Right lobe of liver (tissue), 6 donors: ENCODE data around the gene PLPPR3. TPM values are rescaled to one million over a fixed set of nuclear protein-coding genes. Genes with fewer than 3 reads are reported as not detected.

Experiments used
- ATAC-seq, 4 donors: fragments of 200-7000 bp; cut with Tn5 transposase; one replicate each; pipeline ENCODE4 v1.9.1; 2020; ENCODE audit warnings: mild to moderate bottlenecking in 4 of 4, moderate library complexity in 4 of 4
- DNase-seq, 3 donors: peaks; one replicate each; pipeline ENCODE4 v3.0.0-alpha.2; 2020
- H3K27ac ChIP-seq, 3 donors: fragments of 200-600 bp; one replicate each; pipeline ENCODE4 v1.8.0; 2022
- H3K27me3 ChIP-seq, 2 donors: fragments of 200-600 bp; one replicate each; pipeline ENCODE4 v1.8.0; 2022
- H3K36me3 ChIP-seq, 4 donors: fragments of 200-600 bp; sonication (generic) in 1 of 4; one replicate each; pipeline versions ENCODE4 v1.5.1 to v1.8.0; 2017 to 2022; ENCODE audit warnings: control low read depth in 1 of 4
- H3K4me1 ChIP-seq, 4 donors: fragments of 200-600 bp; sonication (generic) in 1 of 4; one replicate each; pipeline versions ENCODE4 v1.5.1 to v1.8.0; 2017 to 2022; ENCODE audit warnings: control low read depth in 1 of 4
- H3K4me3 ChIP-seq, 3 donors: fragments of 200-600 bp; one replicate each; pipeline ENCODE4 v1.8.0; 2022
- H3K9me3 ChIP-seq, 4 donors: fragments of 200-600 bp; sonication (generic) in 1 of 4; one replicate each; pipeline versions ENCODE4 v1.5.1 to v1.8.0; 2017 to 2022; ENCODE audit warnings: control low read depth in 1 of 4
- POLR2A ChIP-seq: fragments of 450-650 bp; IDR thresholded peaks from one replicate; pipeline ENCODE4 v1.6.1; 2017; ENCODE audit warnings: antibody characterized with exemption, mild to moderate bottlenecking
- WGBS: methylation state at CpG from one replicate; pipeline ENCODE4 v1.1.6; 2018; ENCODE audit warnings: low coverage, low lambda C conversion rate; ENCODE audit not compliant: insufficient coverage; ENCODE audit errors: missing lambda C conversion rate; 5-methylcytosine and 5-hydroxymethylcytosine counted together
- intact Hi-C, 2 donors: fragments of 100-400 bp; cut with DNase I; formaldehyde crosslinking; loops; one replicate each; pipeline versions ENCODE4 v1.11.2 to v1.14.1; 2022
- total RNA-seq, 6 experiments: library from RNA; depleted of rRNA in 2 of 6; stranded (reverse); fragments of >200 nt in 2 of 6; fragmentation: NEBNext Ultra II Directional in 3 of 6; extraction: Animal tissue kit (Norgen Biotek cat#: 25700) in 3 of 6; gene quantifications; one replicate each; pipeline versions ENCODE4 v1.1.0 to v1.2.4, GENCODE V29; 2016 to 2023
- TF ChIP-seq, protein P1 (sequence below), 4 donors: fragments of 200-600 bp in 3 of 4; fragments of 450-650 bp in 1 of 4; IDR thresholded peaks; one replicate each; pipeline versions ENCODE4 v1.5.1 to v1.8.0; 2016 to 2022; ENCODE audit warnings: antibody characterized with exemption in 4 of 4, mild to moderate bottlenecking in 2 of 4
- donor health status: DM: no; HTN: yes; CAD: no.
- donor health status: DM: no; HTN: no; CAD: no.
- donor health status: DM: no; HTN: no; CAD: no.
- donor health status: DM: no; HTN: yes; CAD: no.
- donor health status: DM: no; HTN: yes; CAD: no.

Gene PLPPR3
- total RNA-seq, 6 experiments from 2014 or later, result not detected

DNA sequence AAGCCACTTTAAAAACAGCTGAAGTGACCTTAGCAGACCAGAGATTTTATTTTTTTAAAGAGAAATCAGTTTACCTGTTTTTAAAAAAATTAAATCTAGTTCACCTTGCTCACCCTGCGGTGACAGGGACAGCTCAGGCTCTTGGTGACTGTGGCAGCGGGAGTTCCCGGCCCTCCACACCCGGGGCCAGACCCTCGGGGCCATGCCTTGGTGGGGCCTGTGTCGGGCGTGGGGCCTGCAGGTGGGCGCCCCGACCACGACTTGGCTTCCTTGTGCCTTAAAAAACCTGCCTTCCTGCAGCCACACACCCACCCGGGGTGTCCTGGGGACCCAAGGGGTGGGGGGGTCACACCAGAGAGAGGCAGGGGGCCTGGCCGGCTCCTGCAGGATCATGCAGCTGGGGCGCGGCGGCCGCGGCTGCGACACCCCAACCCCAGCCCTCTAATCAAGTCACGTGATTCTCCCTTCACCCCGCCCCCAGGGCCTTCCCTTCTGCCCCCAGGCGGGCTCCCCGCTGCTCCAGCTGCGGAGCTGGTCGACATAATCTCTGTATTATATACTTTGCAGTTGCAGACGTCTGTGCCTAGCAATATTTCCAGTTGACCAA is 10.8 kb downstream of the PLPPR3 start:
- H3K36me3 ChIP-seq, result peaks cover 29 to 64% (median 44%) of the 10 kb centered on the region in 4 donors

DNA sequence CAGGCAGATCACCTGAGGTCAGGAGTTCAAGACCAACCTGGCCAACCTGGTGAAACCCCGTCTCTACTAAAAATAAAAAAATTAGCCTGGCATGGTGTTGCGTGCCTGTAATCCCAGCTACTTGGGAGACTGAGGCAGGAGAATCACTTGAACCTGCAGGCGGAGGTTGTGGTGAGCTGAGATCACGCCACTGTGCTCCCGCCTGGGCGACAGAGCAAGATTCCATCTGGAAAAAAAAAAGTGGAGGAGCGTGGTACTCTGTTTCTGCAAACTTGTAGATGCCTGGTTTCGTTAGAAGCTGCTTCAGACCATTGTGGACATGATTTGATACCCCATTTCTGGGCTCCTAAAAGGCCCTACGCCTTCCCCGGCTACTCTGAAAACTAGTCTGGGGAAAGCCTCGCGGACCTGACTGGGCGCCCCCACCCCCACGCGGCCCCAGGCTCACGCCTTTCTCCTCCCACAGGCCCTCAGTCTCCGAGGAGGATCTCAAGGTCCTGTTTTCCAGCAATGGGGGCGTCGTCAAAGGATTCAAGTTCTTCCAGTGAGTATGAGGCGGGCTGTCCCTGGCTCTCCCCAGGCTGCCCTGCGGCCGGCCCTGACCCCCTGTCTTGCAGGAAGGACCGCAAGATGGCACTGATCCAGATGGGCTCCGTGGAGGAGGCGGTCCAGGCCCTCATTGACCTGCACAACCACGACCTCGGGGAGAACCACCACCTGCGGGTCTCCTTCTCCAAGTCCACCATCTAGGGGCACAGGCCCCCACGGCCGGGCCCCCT is 11.5 kb downstream of the PLPPR3 start:
- H3K27ac ChIP-seq, result no peak overlapping the region
- WGBS, result 76% methylated on average over 9 of the region's 30 CpGs
- TF ChIP-seq POLR2A, result no peak
- TF ChIP-seq, protein P1, sequence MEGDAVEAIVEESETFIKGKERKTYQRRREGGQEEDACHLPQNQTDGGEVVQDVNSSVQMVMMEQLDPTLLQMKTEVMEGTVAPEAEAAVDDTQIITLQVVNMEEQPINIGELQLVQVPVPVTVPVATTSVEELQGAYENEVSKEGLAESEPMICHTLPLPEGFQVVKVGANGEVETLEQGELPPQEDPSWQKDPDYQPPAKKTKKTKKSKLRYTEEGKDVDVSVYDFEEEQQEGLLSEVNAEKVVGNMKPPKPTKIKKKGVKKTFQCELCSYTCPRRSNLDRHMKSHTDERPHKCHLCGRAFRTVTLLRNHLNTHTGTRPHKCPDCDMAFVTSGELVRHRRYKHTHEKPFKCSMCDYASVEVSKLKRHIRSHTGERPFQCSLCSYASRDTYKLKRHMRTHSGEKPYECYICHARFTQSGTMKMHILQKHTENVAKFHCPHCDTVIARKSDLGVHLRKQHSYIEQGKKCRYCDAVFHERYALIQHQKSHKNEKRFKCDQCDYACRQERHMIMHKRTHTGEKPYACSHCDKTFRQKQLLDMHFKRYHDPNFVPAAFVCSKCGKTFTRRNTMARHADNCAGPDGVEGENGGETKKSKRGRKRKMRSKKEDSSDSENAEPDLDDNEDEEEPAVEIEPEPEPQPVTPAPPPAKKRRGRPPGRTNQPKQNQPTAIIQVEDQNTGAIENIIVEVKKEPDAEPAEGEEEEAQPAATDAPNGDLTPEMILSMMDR (IDR thresholded peaks at IDR 0.05), result no peak
- no peaks in the 10 kb centered on the region for H3K9me3 ChIP-seq
- H3K36me3 ChIP-seq, result peaks cover 34 to 71% (median 50%) of the 10 kb centered on the region in 4 donors
- DNase-seq (no peak), ATAC-seq (no peak)
- H3K4me1 ChIP-seq, result no peaks in the 10 kb centered on the region
- intact Hi-C loops, result no loop called here
- no peaks in the 10 kb centered on the region for H3K27me3 ChIP-seq
- H3K4me3 ChIP-seq, result no peak overlapping the region

More for the DNA sequence above, 10.8 kb downstream of the PLPPR3 start:
- H3K4me3 ChIP-seq, result no peak overlapping the region
- no peaks in the 10 kb centered on the region for H3K27me3 ChIP-seq
- no peaks in the 10 kb centered on the region for H3K4me1 ChIP-seq
- intact Hi-C loops, result no loop called here
- 81% methylated on average over 9 of the region's 25 CpGs for WGBS
- ATAC-seq, result peak in 1 of 4 donors; percentile 4
- no peak overlapping the region for H3K27ac ChIP-seq
- no peak for TF ChIP-seq POLR2A
- TF ChIP-seq, protein P1 (IDR thresholded peaks at IDR 0.05), result no peak
- DNase-seq, result no peak
- no peaks in the 10 kb centered on the region for H3K9me3 ChIP-seq

DNA sequence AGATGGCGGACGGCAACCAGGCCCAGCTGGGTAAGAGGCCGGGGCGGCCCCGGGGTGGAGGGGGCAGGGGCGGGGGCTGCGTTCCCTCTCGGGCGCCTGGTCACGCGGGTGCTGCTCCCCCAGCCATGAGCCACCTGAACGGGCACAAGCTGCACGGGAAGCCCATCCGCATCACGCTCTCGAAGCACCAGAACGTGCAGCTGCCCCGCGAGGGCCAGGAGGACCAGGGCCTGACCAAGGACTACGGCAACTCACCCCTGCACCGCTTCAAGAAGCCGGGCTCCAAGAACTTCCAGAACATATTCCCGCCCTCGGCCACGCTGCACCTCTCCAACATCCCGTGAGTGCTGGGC is 13.4 kb downstream of the PLPPR3 start:
- Histone ChIP-seq H3K27ac (no peak overlapping the region), H3K27me3 (no peaks in the 10 kb centered on the region), H3K36me3 (peaks cover 34 to 89% (median 65%) of the 10 kb centered on the region in 4 donors), H3K9me3 (no peaks in the 10 kb centered on the region), H3K4me3 (no peak overlapping the region), H3K4me1 (no peaks in the 10 kb centered on the region)
- no peak for DNase-seq
- intact Hi-C loops, result no loop called here
- no peak for TF ChIP-seq POLR2A
- TF ChIP-seq, protein P1 (IDR thresholded peaks at IDR 0.05), result no peak
- no CpG with 5 or more reads among the region's 26 CpGs for WGBS
- ATAC-seq, result no peak

DNA sequence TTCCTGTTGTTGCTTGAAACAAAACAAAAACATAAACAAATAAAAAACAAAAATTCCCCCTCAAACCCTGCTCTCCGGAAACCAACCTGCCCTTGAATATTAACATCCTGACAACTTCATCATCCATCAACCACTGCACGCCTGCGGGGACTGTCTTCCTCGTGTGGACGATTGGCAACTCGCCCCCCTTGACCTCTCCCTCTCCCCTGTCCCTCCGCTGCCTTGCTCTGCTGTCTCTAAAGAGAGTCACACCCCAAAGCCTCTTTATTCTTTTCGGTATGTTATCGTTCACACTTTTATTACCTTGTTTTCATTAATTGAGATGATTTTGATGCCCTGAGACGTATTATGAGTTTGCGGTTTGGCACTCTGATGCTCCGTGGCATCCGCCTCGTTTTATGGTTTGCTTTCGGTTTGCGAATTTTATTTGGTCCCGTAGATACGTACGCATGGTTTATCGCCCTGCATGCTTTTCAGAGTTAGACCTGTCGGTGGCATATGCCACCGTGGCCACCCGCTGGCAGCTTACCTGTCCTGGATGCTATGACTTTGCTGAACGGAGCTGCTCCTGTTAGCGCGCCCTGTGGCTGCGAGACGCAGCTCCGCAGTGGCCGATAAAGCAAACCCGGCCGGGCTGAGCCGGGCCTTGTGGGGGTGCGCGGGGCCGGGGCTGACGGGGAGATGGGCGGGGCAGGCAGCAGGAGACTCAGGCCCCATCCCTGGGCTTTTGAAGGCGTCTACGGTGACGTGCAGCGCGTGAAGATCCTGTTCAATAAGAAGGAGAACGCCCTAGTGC is 13.9 kb downstream of the PLPPR3 start:
- Histone ChIP-seq H3K4me1 (no peaks in the 10 kb centered on the region), H3K36me3 (peaks cover 34 to 94% (median 67%) of the 10 kb centered on the region in 4 donors), H3K27ac (no peak overlapping the region), H3K27me3 (no peaks in the 10 kb centered on the region), H3K4me3 (no peak overlapping the region), H3K9me3 (no peaks in the 10 kb centered on the region)
- 87% methylated on average over 30 of the region's 44 CpGs for WGBS
- no peak for TF ChIP-seq POLR2A
- TF ChIP-seq, protein P1 (IDR thresholded peaks at IDR 0.05), result no peak
- intact Hi-C loops, result no loop called here
- no peak for ATAC-seq
- DNase-seq, result no peak
